ENCODE measurements around the gene RASA2. TPM values are rescaled to one million over a fixed set of nuclear protein-coding genes. Genes with fewer than 3 reads are reported as not detected.
"Not testable (repeated sequence)": the region's sequence is repeated elsewhere in the genome, so short reads cannot be mapped to it uniquely, and the experiment has no call there.

The RASA2 gene
- total RNA-seq, 2 donors from 2014 or later, result 3.3 to 5.1 TPM

GRCh38 chr3:141618938-141619337 is 132.1 kb downstream of the RASA2 start:
- Histone ChIP-seq H3K36me3 (no peaks in the 10 kb centered on the region), H3K4me1 (no peaks in the 10 kb centered on the region), H3K4me3 (no peak overlapping the region), H3K9me3 (no peaks in the 10 kb centered on the region), H3K27me3 (no peaks in the 10 kb centered on the region), H3K27ac (no peak overlapping the region)
- DNase-seq (ENCODE audit: low spot score), result no peak
- no peak for TF ChIP-seq CTCF (IDR thresholded peaks at IDR 0.05)

- TF ChIP-seq CTCF (IDR thresholded peaks at IDR 0.05), result no peak
- Histone ChIP-seq H3K27ac (no peak overlapping the region), H3K4me1 (no peaks in the 10 kb centered on the region), H3K27me3 (no peaks in the 10 kb centered on the region), H3K9me3 (no peaks in the 10 kb centered on the region), H3K36me3 (no peaks in the 10 kb centered on the region), H3K4me3 (no peak overlapping the region)
- no peak for DNase-seq (ENCODE audit: low spot score)
These were observed 132.6 kb downstream of the RASA2 start for GRCh38 chr3:141619450-141619849.

GRCh38 chr3:141623691-141624090 is 136.9 kb downstream of the RASA2 start:
- Histone ChIP-seq H3K9me3 (peaks cover 0 to 3% of the 10 kb centered on the region in 2 donors), H3K36me3 (no peaks in the 10 kb centered on the region), H3K4me1 (no peaks in the 10 kb centered on the region), H3K4me3 (no peak overlapping the region), H3K27me3 (no peaks in the 10 kb centered on the region), H3K27ac (no peak overlapping the region)
- DNase-seq (ENCODE audit: low spot score), result no peak
- TF ChIP-seq CTCF (IDR thresholded peaks at IDR 0.05), result no peak

GRCh38 chr3:141625506-141625905 is 138.7 kb downstream of the RASA2 start:
- no peaks in the 10 kb centered on the region for H3K36me3 ChIP-seq
- TF ChIP-seq CTCF (IDR thresholded peaks at IDR 0.05), result no peak
- no peak overlapping the region for H3K4me3 ChIP-seq
- no peak overlapping the region for H3K27ac ChIP-seq
- H3K27me3 ChIP-seq, result no peaks in the 10 kb centered on the region
- peaks cover 0 to 12% of the 10 kb centered on the region in 2 donors for H3K9me3 ChIP-seq
- H3K4me1 ChIP-seq, result no peaks in the 10 kb centered on the region
- DNase-seq (ENCODE audit: low spot score), result no peak

- DNase-seq (ENCODE audit: low spot score); H3K27me3 ChIP-seq; H3K4me3 ChIP-seq; H3K4me1 ChIP-seq; H3K36me3 ChIP-seq; H3K27ac ChIP-seq: not testable (repeated sequence)
- peaks cover 0 to 12% of the 10 kb centered on the region in 2 donors for H3K9me3 ChIP-seq
These were observed 141.5 kb downstream of the RASA2 start for GRCh38 chr3:141628334-141628733.

GRCh38 chr3:141628868-141629441 is 142.1 kb downstream of the RASA2 start:
- H3K4me1 ChIP-seq; H3K27me3 ChIP-seq; H3K4me3 ChIP-seq; H3K36me3 ChIP-seq; H3K27ac ChIP-seq; DNase-seq (ENCODE audit: low spot score): not testable (repeated sequence)
- peaks cover 0 to 12% of the 10 kb centered on the region in 2 donors for H3K9me3 ChIP-seq

- TF ChIP-seq CTCF (IDR thresholded peaks at IDR 0.05), result no peak
- H3K27me3 ChIP-seq, result no peaks in the 10 kb centered on the region
- H3K27ac ChIP-seq, result no peak overlapping the region
- no peak for DNase-seq (ENCODE audit: low spot score)
- H3K9me3 ChIP-seq, result peaks cover 0 to 12% of the 10 kb centered on the region in 2 donors
- no peaks in the 10 kb centered on the region for H3K36me3 ChIP-seq
- H3K4me3 ChIP-seq, result no peak overlapping the region
- no peaks in the 10 kb centered on the region for H3K4me1 ChIP-seq
These were observed 143.1 kb downstream of the RASA2 start for GRCh38 chr3:141629976-141630375.

Data from right atrium auricular region (tissue), 2 donors.